ENCODE data around the gene SNX33. TPM values are rescaled to one million over a fixed set of nuclear protein-coding genes. Genes with fewer than 3 reads are reported as not detected.
"Not testable (repeated sequence)": the region's sequence is repeated elsewhere in the genome, so short reads cannot be mapped to it uniquely, and the experiment has no call there.

Gene SNX33
- total RNA-seq, 1 experiment from 2014 or later = 13.3 TPM

DNA sequence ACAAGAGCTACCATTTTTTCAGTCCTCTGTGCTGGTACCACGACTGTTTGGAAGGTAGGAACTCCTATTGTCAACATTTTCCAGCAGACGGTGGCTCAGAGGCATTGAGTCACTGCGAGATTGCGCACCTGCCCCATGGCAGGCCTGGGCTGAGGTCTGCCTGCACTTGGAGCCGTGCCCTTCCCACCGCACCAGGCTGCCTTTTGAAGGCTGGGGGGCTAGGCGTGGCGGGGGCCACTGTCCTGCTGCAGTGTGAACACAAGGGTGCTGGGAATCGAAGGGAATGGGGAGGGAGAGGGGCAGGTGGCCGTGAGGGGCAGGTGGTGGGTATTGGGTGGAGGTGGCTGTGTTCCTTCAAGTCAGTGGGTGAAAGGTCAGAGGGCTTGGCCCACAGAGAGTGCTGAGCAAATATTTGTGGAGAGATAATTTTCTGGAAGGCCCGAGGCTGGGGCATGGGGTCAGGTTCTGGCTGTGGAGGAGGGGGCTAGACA lies 16.3 kb downstream of the SNX33 start:
- no peaks in the 10 kb centered on the region; the same call in 1 of the 2 replicates for H3K36me3 ChIP-seq (replicated peaks; ENCODE audit: control insufficient read depth, insufficient read depth, low read length)
- no peak overlapping the region for H3K4me3 ChIP-seq (ENCODE audit: insufficient read depth, low read depth, low read length)
- no peaks in the 10 kb centered on the region for H3K27me3 ChIP-seq (ENCODE audit: control insufficient read depth, insufficient read depth, low read length)
- DNase-seq = no peak

DNA sequence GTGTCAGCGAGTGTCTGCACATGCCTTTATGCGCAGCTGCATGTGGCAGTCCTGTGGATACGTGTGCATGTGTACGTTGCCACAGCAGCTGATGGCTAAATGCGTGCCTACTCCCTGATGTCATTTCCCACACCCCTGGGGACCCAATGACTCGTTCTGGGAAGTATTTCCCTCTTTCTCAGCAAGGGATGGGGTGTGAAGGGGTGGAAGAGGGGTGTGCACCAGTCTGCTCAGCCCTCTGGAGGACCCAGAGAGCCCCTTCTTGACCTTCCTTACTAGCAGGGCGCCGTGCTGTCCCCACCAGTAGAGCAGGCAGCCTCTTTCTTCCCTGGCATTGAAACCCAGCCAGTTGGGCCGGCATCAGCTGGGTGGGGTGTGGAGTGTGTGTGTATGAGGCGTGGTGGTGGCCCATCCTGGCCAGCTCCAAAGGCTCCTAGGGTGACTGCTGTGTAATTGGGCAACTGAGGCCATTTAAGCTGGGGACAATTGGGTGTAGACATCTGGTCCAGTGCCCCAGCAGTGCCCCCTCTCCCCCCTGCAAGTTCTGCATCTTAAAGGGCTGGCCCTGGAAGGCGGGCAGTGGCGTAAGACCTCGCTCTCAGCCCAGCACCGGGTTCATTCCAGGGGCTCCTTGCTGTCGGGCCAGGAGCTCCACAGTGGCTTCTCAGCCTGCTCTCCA lies 19.2 kb downstream of the SNX33 start:
- Histone ChIP-seq H3K27me3 (ENCODE audit: control insufficient read depth, insufficient read depth, low read length) (no peaks in the 10 kb centered on the region), H3K36me3 (replicated peaks; ENCODE audit: control insufficient read depth, insufficient read depth, low read length) (no peaks in the 10 kb centered on the region), H3K4me3 (ENCODE audit: insufficient read depth, low read depth, low read length) (no peak overlapping the region)
- no peak for DNase-seq

DNA sequence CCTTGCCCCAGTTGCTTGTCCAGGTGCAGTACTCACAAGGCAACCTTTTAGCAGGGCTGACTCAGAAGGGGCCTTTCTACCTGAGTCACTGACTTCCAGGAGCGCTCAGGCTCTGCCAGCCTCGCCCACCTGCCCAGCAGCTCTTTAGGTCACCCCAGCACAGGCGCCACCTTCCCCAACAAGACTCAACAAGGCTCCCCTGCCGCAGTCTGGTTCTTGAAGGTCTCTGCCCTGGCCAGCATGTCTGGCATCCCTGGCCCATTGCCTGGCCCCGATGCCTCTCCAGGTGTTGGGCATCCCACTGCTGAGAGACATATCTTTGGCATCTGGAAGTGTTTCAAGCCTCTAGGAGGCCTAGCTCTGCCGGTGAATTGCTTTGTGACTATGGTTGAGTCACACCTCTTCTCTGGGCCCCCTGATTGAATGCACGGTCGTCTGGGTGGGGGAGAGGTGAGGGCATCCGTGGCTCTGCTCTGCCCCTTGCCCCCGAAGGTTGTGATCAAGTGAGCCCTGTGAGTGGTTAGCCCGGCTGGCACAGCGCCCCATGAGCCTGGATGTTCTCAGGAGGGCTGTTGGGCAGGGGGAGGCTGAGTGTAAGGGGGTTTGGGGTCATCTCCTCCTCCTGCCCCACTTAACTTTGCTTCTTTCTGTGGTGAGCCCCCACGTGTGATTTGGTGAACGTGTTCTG lies 21.6 kb downstream of the SNX33 start:
- Histone ChIP-seq H3K36me3 (replicated peaks; ENCODE audit: control insufficient read depth, insufficient read depth, low read length) (no peaks in the 10 kb centered on the region), H3K27me3 (ENCODE audit: control insufficient read depth, insufficient read depth, low read length) (no peaks in the 10 kb centered on the region), H3K4me3 (ENCODE audit: insufficient read depth, low read depth, low read length) (no peak overlapping the region)
- no peak for DNase-seq

- Histone ChIP-seq H3K4me3 (ENCODE audit: insufficient read depth, low read depth, low read length) (no peak overlapping the region), H3K36me3 (replicated peaks; ENCODE audit: control insufficient read depth, insufficient read depth, low read length) (no peaks in the 10 kb centered on the region), H3K27me3 (ENCODE audit: control insufficient read depth, insufficient read depth, low read length) (no peaks in the 10 kb centered on the region)
- DNase-seq = no peak
Measured at GRCh38 chr15:75669879-75670212, 22.1 kb downstream of the SNX33 start.

DNA sequence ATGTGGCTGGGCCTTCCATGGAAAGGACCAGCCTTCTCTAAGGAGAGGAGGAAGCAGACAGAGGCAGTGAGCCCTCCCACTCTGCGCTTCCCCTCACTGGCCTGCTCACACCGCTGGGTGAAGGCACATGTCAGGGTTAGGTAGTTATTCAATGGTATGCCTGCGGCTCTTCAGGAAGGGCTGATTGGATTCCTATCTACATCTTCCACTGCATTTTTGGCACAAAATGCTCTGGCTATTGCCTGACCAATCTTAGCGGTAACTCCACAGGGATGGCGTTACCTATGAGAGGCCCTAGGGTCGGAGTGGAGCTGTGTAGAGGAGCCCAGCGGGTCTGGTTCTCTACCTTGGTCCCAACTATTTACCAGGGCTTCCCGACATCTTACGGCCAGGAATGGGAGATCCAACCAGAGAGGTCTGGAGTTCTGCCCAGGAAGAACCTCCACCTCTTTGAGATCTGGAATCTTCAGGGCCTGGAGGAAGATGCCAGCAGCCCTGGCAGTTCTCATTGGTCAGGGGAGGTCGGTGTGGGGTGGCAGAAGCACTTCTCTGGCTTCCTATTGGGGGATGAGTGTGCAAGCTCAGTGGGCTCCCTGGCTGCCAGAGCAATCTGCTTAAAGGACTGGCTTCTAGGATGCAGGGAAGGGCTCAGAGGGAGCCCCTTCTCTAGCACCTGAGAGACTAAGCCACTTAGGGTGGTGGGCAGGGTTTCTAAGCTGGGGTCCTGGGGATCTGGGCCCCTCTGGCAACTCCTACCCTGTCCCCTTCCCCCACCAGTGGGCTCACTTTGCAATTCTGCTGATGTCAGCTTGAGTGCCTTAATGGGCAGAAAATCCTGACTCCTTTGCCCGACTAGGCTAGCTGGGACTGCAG lies 24.3 kb downstream of the SNX33 start:
- DNase-seq = peak; percentile 76

DNA sequence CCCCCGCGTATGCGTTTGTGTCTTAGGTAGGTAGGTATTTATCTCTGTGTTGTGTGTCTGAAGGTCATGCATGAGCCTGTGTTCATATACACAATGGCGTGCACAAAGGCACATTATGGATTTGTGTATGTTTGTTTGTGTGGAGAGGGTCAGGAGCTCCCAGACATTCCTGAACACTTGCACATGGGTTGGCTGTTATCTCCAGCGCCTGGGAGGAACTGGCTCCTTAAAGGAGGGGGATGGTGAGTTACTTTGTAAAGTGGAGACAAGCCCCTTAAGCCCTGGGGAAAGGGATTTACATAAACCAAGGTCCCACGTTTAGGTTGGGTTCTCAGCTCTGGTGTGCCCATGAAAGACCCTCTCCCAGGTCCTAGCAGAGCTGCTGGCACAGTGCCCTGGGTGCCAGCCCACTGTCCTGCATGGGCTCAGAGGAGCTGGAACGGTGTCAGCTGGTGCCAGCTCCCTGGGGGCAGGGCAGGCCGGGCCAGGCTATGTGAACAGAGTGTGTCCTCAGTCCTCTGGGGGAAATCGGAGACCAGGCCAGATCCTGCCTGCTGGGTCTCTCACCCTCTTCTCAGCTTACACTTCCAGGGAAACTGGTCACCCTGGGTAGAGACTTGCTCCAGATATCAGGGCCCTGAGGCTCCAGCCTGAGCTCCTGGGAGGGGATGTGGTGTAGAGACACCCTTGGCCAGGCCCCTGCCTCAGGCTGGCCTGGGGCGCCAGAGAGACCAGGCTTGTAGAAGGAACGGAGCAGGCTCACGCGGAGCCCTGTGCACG lies 25.1 kb downstream of the SNX33 start:
- Histone ChIP-seq H3K4me3 (ENCODE audit: insufficient read depth, low read depth, low read length) (no peak overlapping the region), H3K36me3 (replicated peaks; ENCODE audit: control insufficient read depth, insufficient read depth, low read length) (no peaks in the 10 kb centered on the region), H3K27me3 (ENCODE audit: control insufficient read depth, insufficient read depth, low read length) (no peaks in the 10 kb centered on the region)
- peak; percentile 78 for DNase-seq

More for the DNA sequence above, 24.3 kb downstream of the SNX33 start:
- H3K27me3 ChIP-seq (ENCODE audit: control insufficient read depth, insufficient read depth, low read length) = no peaks in the 10 kb centered on the region
- no peak overlapping the region for H3K4me3 ChIP-seq (ENCODE audit: insufficient read depth, low read depth, low read length)
- H3K36me3 ChIP-seq (replicated peaks; ENCODE audit: control insufficient read depth, insufficient read depth, low read length) = no peaks in the 10 kb centered on the region

- Histone ChIP-seq H3K27me3 (ENCODE audit: control insufficient read depth, insufficient read depth, low read length) (no peaks in the 10 kb centered on the region), H3K36me3 (replicated peaks; ENCODE audit: control insufficient read depth, insufficient read depth, low read length) (no peaks in the 10 kb centered on the region), H3K4me3 (ENCODE audit: insufficient read depth, low read depth, low read length) (no peak overlapping the region)
- no peak for DNase-seq
Measured at GRCh38 chr15:75673426-75674235, 25.9 kb downstream of the SNX33 start.

DNA sequence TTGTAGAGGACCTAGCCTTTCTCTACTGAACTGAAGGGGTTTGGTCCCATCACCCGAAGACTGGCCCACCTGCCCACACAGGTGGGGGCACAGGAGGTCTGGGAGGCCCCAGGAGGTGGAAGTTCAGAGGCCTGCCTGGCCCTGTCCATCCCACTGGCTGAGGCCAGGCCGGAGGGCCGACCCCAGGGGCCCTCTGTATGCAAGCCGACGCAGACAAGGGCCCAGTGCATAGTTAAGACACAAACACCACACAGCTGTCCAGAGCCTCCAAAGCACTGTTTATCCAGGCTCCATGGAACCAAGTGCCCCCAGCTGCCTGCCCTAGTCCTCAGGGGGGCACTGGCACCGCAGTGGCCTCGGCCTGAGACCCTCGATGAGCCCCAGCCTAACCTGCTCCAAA lies 26.7 kb downstream of the SNX33 start:
- Histone ChIP-seq H3K36me3 (replicated peaks; ENCODE audit: control insufficient read depth, insufficient read depth, low read length) (no peaks in the 10 kb centered on the region), H3K4me3 (ENCODE audit: insufficient read depth, low read depth, low read length) (no peak overlapping the region), H3K27me3 (ENCODE audit: control insufficient read depth, insufficient read depth, low read length) (no peaks in the 10 kb centered on the region)
- no peak for DNase-seq

DNA sequence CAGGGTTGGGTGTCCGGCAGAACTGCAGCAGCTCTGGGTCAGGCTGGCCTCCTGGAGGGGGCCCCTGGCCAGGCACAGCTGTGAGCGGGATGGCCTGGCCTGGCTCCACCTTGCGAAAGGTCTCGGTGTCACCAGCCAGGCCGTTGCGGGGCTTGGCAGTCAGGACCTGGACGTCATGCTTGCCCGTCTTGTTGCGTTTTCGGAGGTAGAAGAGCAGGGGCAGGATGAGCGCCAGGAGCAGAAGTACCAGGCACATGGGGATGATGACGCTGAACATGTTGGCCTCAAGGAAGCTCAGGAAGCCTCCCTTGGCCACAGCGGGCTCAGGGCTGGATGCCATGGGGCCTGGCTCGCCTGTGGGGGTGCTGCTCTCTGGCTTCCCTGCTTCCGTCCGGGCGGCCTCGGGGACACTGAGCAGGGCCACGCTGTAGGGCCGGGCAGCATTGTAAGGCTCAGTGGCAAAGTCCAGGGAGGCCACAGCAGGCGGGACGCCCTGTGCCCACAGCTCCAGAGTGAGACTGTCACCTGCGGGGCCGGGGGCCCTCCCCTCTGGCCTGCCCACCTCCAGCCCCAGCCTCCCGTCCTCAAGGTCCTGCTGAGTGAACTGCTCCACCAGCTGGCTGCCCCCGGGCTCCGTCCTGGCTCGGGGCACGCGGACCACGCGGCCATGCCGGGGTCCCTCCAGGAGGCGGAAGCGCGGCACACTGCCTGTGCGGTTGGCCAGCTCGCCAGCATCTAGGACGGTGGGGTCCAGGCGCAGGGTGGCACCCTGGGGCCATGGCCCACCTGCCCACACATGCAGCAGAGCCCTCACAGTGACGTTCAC lies 28.1 kb downstream of the SNX33 start:
- Histone ChIP-seq H3K36me3 (replicated peaks; ENCODE audit: control insufficient read depth, insufficient read depth, low read length) (no peaks in the 10 kb centered on the region), H3K27me3 (ENCODE audit: control insufficient read depth, insufficient read depth, low read length) (no peaks in the 10 kb centered on the region), H3K4me3 (ENCODE audit: insufficient read depth, low read depth, low read length) (no peak overlapping the region)
- no peak for DNase-seq

DNA sequence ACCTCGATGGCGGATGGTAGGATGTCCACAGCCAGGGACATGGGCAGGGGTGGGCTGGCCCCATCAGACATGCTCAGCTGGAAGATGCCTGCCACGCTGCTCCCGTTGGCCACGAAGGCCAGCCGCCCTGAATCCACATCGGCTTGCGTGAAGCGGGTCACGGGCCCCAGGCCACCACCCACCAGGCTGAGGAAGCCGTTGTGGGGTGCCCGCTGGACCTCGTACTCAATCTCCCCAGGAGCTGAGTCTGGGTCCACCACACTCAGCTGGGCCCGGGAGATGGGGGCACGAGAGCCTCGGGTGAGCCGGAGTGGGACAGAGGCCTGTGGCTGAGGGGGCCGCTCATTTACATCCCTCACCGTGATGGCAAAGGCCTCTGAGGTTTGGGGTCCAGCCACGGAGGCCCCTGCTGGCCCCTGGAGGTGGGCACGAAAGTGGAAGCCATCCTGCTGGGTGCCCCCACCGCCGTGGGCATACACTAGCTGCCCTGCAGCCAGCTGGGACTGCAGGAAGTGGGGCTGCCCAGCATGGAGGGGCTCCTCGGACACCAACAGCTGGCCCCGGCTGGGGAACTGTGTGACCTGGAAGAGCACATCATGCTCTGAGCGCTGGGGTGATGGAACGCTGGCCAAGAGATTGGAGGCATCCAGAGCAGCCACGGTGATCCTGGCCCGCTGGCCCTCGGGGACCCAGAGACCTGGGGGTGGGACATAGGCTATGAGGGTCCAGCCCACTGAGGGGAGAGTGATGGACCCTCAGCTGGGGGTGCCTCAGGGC lies 29.2 kb downstream of the SNX33 start:
- no peak for DNase-seq
- no peaks in the 10 kb centered on the region for H3K27me3 ChIP-seq (ENCODE audit: control insufficient read depth, insufficient read depth, low read length)
- no peaks in the 10 kb centered on the region for H3K36me3 ChIP-seq (replicated peaks; ENCODE audit: control insufficient read depth, insufficient read depth, low read length)
- no peak overlapping the region for H3K4me3 ChIP-seq (ENCODE audit: insufficient read depth, low read depth, low read length)

DNA sequence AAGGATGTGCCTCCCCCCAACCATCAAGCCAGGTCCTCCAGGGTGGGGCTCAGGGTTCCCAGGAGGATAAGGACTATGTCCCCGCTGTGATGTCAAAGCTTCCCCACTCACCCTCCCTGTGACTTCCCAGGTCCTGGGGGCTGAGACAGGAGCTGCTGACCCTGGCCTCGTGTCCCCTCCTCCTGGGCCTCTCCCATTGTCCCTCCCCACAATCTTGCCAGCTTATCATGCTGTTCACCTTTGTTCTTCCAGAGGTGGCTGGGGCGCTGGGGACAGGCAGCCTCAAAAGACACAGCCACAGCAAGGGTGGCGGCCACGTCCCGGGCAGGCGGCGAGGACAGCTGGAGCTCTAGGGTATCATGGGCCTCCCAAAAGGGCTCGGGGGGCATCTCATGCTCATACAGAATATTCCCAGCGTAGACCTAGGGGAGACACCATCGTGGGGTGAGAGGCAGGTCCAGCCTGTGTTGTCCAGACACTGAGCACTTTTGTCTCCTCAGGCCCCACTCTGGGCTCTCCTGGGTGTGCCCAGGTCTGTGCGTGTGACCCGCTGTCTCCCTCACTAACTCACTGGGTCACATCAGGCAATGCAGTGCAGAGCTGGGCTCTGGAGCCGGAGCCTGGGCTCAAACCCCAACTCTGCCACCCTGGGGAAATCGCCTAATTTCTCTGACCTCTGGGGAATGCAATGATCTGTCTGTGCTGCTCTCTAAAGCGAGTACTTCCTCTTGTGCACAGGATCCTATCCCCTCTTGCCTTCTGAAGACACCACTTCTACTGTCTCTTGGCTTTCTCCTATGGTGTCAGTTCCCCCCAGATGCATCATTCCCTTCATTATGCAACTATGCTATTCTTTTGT lies 30.0 kb downstream of the SNX33 start:
- Histone ChIP-seq H3K4me3 (ENCODE audit: insufficient read depth, low read depth, low read length) (no peak overlapping the region), H3K36me3 (replicated peaks; ENCODE audit: control insufficient read depth, insufficient read depth, low read length) (no peaks in the 10 kb centered on the region), H3K27me3 (ENCODE audit: control insufficient read depth, insufficient read depth, low read length) (no peaks in the 10 kb centered on the region)
- DNase-seq = no peak

- H3K4me3 ChIP-seq (ENCODE audit: insufficient read depth, low read depth, low read length); H3K27me3 ChIP-seq (ENCODE audit: control insufficient read depth, insufficient read depth, low read length); DNase-seq; H3K36me3 ChIP-seq (replicated peaks; ENCODE audit: control insufficient read depth, insufficient read depth, low read length): not testable (repeated sequence)
Measured at GRCh38 chr15:75678324-75678690, 30.6 kb downstream of the SNX33 start.

Data from H7 (cell line).